GM23338 (cell line): Measurements from ENCODE around the gene KCTD17. TPM values are rescaled to one million over a fixed set of nuclear protein-coding genes. Genes with fewer than 3 reads are reported as not detected.

Experiments
- ATAC-seq: fragments of 200-7000 bp; cut with Tn5 transposase; 3 replicates; pipeline ENCODE4 v1.9.1; 2020
- DNase-seq: peaks from one replicate; pipeline ENCODE4 v3.0.0-alpha.2; 2015; ENCODE audit warnings: low spot score
- H2AFZ ChIP-seq: fragments of 200-600 bp; sonication (generic); 2 replicates; pipeline ENCODE4 v1.8.0; 2016; ENCODE audit warnings: antibody characterized with exemption, mild to moderate bottlenecking, moderate library complexity
- H3F3A ChIP-seq: fragments of 200-600 bp; sonication (generic); replicated peaks from 2 replicates; pipeline ENCODE4 v1.8.0; 2017; ENCODE audit warnings: antibody characterized with exemption, mixed run types, low read depth
- H3K27ac ChIP-seq: fragments of 200-600 bp; sonication (generic); 2 replicates; pipeline ENCODE4 v1.6.1; 2016; ENCODE audit warnings: low read depth
- H3K27me3 ChIP-seq: fragments of 200-600 bp; sonication (generic); 2 replicates; pipeline ENCODE4 v1.8.0; 2016; ENCODE audit warnings: mild to moderate bottlenecking, mixed run types, moderate library complexity; ENCODE audit not compliant: insufficient read depth
- H3K36me3 ChIP-seq: fragments of 200-600 bp; sonication (generic); 2 replicates; pipeline ENCODE4 v1.8.0; 2016; ENCODE audit warnings: mild to moderate bottlenecking; ENCODE audit not compliant: insufficient read depth
- H3K4me1 ChIP-seq: fragments of 200-600 bp; sonication (generic); 2 replicates; pipeline ENCODE4 v1.8.0; 2016; ENCODE audit warnings: mild to moderate bottlenecking, moderate library complexity; ENCODE audit not compliant: insufficient read depth
- H3K4me2 ChIP-seq: fragments of 200-600 bp; sonication (generic); 2 replicates; pipeline ENCODE4 v1.7.1; 2017; ENCODE audit warnings: mixed run types
- H3K4me3 ChIP-seq: fragments of 200-600 bp; sonication (generic); 2 replicates; pipeline ENCODE4 v1.6.1; 2016; ENCODE audit warnings: mixed run types
- H3K79me2 ChIP-seq: fragments of 200-600 bp; sonication (generic); replicated peaks from 2 replicates; pipeline ENCODE4 v1.8.0; 2017; ENCODE audit warnings: mild to moderate bottlenecking; ENCODE audit not compliant: insufficient read depth
- H3K9me2 ChIP-seq: fragments of 200-600 bp; sonication (generic); 2 replicates; pipeline ENCODE4 v1.8.0; 2017; ENCODE audit not compliant: insufficient read depth
- H4K20me1 ChIP-seq: fragments of 200-600 bp; sonication (generic); replicated peaks from 2 replicates; pipeline ENCODE4 v1.8.0; 2017; ENCODE audit warnings: mild to moderate bottlenecking; ENCODE audit not compliant: insufficient read depth
- H3K27ac Mint-ChIP-seq: 2 replicates; pipeline ENCODE4 v1.8.0; 2020; ENCODE audit warnings: inconsistent platforms, mild to moderate bottlenecking, moderate library complexity, mixed read lengths
- H3K27me3 Mint-ChIP-seq: 3 replicates; pipeline ENCODE4 v1.8.0; 2022; ENCODE audit warnings: low read depth, mild to moderate bottlenecking, moderate library complexity, mixed read lengths, inconsistent platforms; ENCODE audit not compliant: insufficient read depth, poor library complexity
- H3K36me3 Mint-ChIP-seq: 3 replicates; pipeline ENCODE4 v1.8.0; 2021; ENCODE audit warnings: low read depth, mild to moderate bottlenecking, inconsistent platforms, moderate library complexity, mixed read lengths
- H3K4me1 Mint-ChIP-seq: 3 replicates; pipeline ENCODE4 v1.8.0; 2020; ENCODE audit warnings: mild to moderate bottlenecking, inconsistent platforms, mixed read lengths
- H3K4me3 Mint-ChIP-seq: 3 replicates; pipeline ENCODE4 v1.8.0; 2021; ENCODE audit warnings: moderate library complexity, mild to moderate bottlenecking, inconsistent platforms, mixed read lengths
- H3K9me3 Mint-ChIP-seq: 3 replicates; pipeline ENCODE4 v1.8.0; 2020; ENCODE audit warnings: moderate library complexity, mild to moderate bottlenecking, inconsistent platforms, mixed read lengths
- ETS1 ChIP-seq: IDR thresholded peaks from 2 replicates; pipeline ENCODE4 v1.6.1; 2016; ENCODE audit warnings: antibody characterized with exemption
- EZH2phosphoT487 ChIP-seq: fragments of 200-600 bp; sonication (generic); IDR thresholded peaks from one replicate; pipeline ENCODE4 v1.8.1; 2018; ENCODE audit warnings: antibody characterized with exemption; ENCODE audit not compliant: unreplicated experiment
- POLR2AphosphoS5 ChIP-seq: IDR thresholded peaks from 2 replicates; pipeline ENCODE4 v1.6.1; 2016; ENCODE audit warnings: antibody characterized with exemption, low read depth
- ZNF114 ChIP-seq: fragments of 250-450 bp; sonication (Bioruptor Pico); IDR thresholded peaks from 2 replicates; pipeline ENCODE4 v1.5.0; 2020; ENCODE audit warnings: mild to moderate bottlenecking, moderate library complexity
- ZNF462 ChIP-seq: fragments of 250-450 bp; sonication (Bioruptor Pico); IDR thresholded peaks from 2 replicates; pipeline ENCODE4 v1.5.0; 2020; ENCODE audit warnings: mild to moderate bottlenecking, moderate library complexity
- polyA plus RNA-seq: library from polyadenylated mRNA; unstranded; fragments of >200 nt; fragmentation: Nextera tagmentation; extraction: Ambion mirVana; gene quantifications from 2 replicates; pipeline ENCODE4 v1.2.1, GENCODE V29; 2016
- total RNA-seq: library from RNA; depleted of rRNA; stranded (reverse); fragments of >200 nt; shearing (Covaris generic); gene quantifications from 2 replicates; pipeline ENCODE4 v1.2.3, GENCODE V29; 2014
- TF ChIP-seq, protein P1 (sequence below), 2 experiments: fragments of 200-600 bp in 1 of 2; sonication (generic) in 1 of 2; conservative IDR thresholded peaks; 2 replicates each; pipeline versions ENCODE4 v1.5.1 to v1.6.1; 2016 to 2017; ENCODE audit warnings: antibody characterized with exemption in 2 of 2, low read depth in 2 of 2, mild to moderate bottlenecking in 2 of 2, moderate library complexity in 1 of 2

Gene KCTD17
- total and polyA plus RNA-seq, 2 experiments from 2014 or later = 25.1 to 35.0 TPM

GRCh38 chr22:37024339-37025157 lies 27.0 kb upstream of the KCTD17 start:
- Mint-ChIP-seq H3K36me3 (peaks cover 39% of the 10 kb centered on the region), H3K27me3 (peaks cover 16% of the 10 kb centered on the region), H3K27ac (no peak overlapping the region), H3K4me1 (peaks cover 17% of the 10 kb centered on the region; the same call in 2 of the 3 replicates), H3K4me3 (no peak overlapping the region), H3K9me3 (no peaks in the 10 kb centered on the region)
- Histone ChIP-seq H3K4me2 (no peak overlapping the region), H2AFZ (no peak overlapping the region), H3K9me2 (no peaks in the 10 kb centered on the region), H3K4me1 (peaks cover 12% of the 10 kb centered on the region; the same call in 1 of the 2 replicates), H3K27me3 (no peaks in the 10 kb centered on the region), H3K4me3 (no peak overlapping the region), H4K20me1 (peaks cover 8% of the 10 kb centered on the region), H3K79me2 (peaks cover 30% of the 10 kb centered on the region), H3F3A (no peaks in the 10 kb centered on the region), H3K27ac (no peak overlapping the region), H3K36me3 (peaks cover 3% of the 10 kb centered on the region; the same call in 1 of the 2 replicates)
- TF ChIP-seq ETS1 (no peak), ZNF114 (CRISPR knock-in tag) (no peak), POLR2AphosphoS5 (no peak), ZNF462 (no peak), EZH2phosphoT487 (no peak)
- TF ChIP-seq, protein P1, sequence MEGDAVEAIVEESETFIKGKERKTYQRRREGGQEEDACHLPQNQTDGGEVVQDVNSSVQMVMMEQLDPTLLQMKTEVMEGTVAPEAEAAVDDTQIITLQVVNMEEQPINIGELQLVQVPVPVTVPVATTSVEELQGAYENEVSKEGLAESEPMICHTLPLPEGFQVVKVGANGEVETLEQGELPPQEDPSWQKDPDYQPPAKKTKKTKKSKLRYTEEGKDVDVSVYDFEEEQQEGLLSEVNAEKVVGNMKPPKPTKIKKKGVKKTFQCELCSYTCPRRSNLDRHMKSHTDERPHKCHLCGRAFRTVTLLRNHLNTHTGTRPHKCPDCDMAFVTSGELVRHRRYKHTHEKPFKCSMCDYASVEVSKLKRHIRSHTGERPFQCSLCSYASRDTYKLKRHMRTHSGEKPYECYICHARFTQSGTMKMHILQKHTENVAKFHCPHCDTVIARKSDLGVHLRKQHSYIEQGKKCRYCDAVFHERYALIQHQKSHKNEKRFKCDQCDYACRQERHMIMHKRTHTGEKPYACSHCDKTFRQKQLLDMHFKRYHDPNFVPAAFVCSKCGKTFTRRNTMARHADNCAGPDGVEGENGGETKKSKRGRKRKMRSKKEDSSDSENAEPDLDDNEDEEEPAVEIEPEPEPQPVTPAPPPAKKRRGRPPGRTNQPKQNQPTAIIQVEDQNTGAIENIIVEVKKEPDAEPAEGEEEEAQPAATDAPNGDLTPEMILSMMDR (conservative IDR thresholded peaks at IDR 0.05; ENCODE audit: low read depth in 2 of 2) = no peak
- DNase-seq (no peak), ATAC-seq (no peak)
